ENCODE measurements around the gene IFT81.

- no peak for TF ChIP-seq ZFP36 (IDR thresholded peaks at IDR 0.05; ENCODE audit: borderline replicate concordance, partially characterized antibody)
- TF ChIP-seq POLR2A (IDR thresholded peaks at IDR 0.05; ENCODE audit: low read length): no peak
- no peak for TF ChIP-seq GATA3 (IDR thresholded peaks at IDR 0.05; ENCODE audit: borderline replicate concordance)
- TF ChIP-seq CTCF (IDR thresholded peaks at IDR 0.05): no peak
- TF ChIP-seq HMGXB4 (CRISPR knock-in tag; IDR thresholded peaks at IDR 0.05; ENCODE audit: borderline replicate concordance): no peak
- no peak for TF ChIP-seq RFX5 (IDR thresholded peaks at IDR 0.05)
- TF ChIP-seq MYC (IDR thresholded peaks at IDR 0.05; ENCODE audit: borderline replicate concordance, low read length): no peak
- no peak for TF ChIP-seq HDAC2 (IDR thresholded peaks at IDR 0.05)
- TF ChIP-seq RCOR1 (IDR thresholded peaks at IDR 0.05; ENCODE audit: low read depth, low read length): no peak
- no peak for TF ChIP-seq CEBPB (IDR thresholded peaks at IDR 0.05)
- no peak for TF ChIP-seq FOSL2 (IDR thresholded peaks at IDR 0.05)
- no peak for TF ChIP-seq FOSL2 (CRISPR knock-in tag; IDR thresholded peaks at IDR 0.05)
- TF ChIP-seq ESRRA (IDR thresholded peaks at IDR 0.05; ENCODE audit: borderline replicate concordance, low read length): no peak
- TF ChIP-seq KDM1A (IDR thresholded peaks at IDR 0.05; ENCODE audit: low read depth): no peak
Observed at GRCh38 chr12:110171186-110171538, 47.0 kb downstream of the IFT81 start.
